ENCODE measurements around the gene PUS10.
"Not testable (repeated sequence)": the region's sequence is repeated elsewhere in the genome, so short reads cannot be mapped to it uniquely, and the experiment has no call there.

The PUS10 gene

GRCh38 chr2:61045999-61046398, 27.9 kb upstream of the PUS10 start:
- DNase-seq (ENCODE audit: extremely low spot score) = no peak
- CTCF ChIA-PET = no interaction called here
- POLR2A ChIA-PET = no interaction called here
- TF ChIP-seq NFRKB (IDR thresholded peaks at IDR 0.05) (no peak), SP1 (IDR thresholded peaks at IDR 0.05) (no peak), BHLHE40 (IDR thresholded peaks at IDR 0.05; ENCODE audit: borderline replicate concordance) (no peak), FOXA1 (IDR thresholded peaks at IDR 0.05) (no peak), L3MBTL2 (conservative IDR thresholded peaks at IDR 0.05) (no peak), ZNF384 (IDR thresholded peaks at IDR 0.05) (no peak), LEF1 (IDR thresholded peaks at IDR 0.05; ENCODE audit: borderline replicate concordance) (no peak)
- TF ChIP-seq, protein P1, sequence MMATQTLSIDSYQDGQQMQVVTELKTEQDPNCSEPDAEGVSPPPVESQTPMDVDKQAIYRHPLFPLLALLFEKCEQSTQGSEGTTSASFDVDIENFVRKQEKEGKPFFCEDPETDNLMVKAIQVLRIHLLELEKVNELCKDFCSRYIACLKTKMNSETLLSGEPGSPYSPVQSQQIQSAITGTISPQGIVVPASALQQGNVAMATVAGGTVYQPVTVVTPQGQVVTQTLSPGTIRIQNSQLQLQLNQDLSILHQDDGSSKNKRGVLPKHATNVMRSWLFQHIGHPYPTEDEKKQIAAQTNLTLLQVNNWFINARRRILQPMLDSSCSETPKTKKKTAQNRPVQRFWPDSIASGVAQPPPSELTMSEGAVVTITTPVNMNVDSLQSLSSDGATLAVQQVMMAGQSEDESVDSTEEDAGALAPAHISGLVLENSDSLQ (IDR thresholded peaks at IDR 0.05) = no peak

DNA sequence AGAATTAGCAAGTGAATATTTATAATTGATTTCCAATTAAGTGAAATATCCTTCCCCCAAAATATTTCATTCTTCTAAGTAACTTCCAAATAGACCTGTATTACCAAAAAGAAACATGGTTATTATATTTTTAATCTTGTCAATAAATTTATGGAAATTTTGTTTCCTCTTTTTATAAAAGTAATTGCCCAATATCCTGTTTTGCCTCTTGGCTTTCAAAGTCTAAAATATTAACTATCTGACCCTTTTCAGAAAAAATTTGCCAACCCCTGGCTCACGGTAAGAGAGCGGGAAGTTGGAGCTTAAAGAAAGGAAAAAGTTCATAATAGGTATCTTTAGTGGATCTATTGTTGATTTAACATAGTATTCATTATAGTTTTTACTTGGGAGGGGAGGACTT, 27.2 kb upstream of the PUS10 start:
- no peak for DNase-seq (ENCODE audit: extremely low spot score)
- ChIA-PET CTCF (no interaction called here), POLR2A (no interaction called here)
- no peak for TF ChIP-seq SP1 (IDR thresholded peaks at IDR 0.05)
- TF ChIP-seq FOXM1 (IDR thresholded peaks at IDR 0.05; ENCODE audit: borderline replicate concordance) = no peak
- no peak for TF ChIP-seq FOXA1 (IDR thresholded peaks at IDR 0.05)
- TF ChIP-seq, protein P1 (IDR thresholded peaks at IDR 0.05) = no peak
- TF ChIP-seq LEF1 (IDR thresholded peaks at IDR 0.05; ENCODE audit: borderline replicate concordance) = no peak
- no peak for TF ChIP-seq TARDBP (IDR thresholded peaks at IDR 0.05)
- no peak for TF ChIP-seq NFRKB (IDR thresholded peaks at IDR 0.05)
- TF ChIP-seq L3MBTL2 (conservative IDR thresholded peaks at IDR 0.05) = no peak
- no peak for TF ChIP-seq CTBP1 (IDR thresholded peaks at IDR 0.05; ENCODE audit: borderline replicate concordance)
- TF ChIP-seq FOXK2 (IDR thresholded peaks at IDR 0.05) = no peak
- TF ChIP-seq HDGF (IDR thresholded peaks at IDR 0.05; ENCODE audit: borderline replicate concordance) = no peak
- TF ChIP-seq ARNT (IDR thresholded peaks at IDR 0.05) = no peak
- TF ChIP-seq ZNF384 (IDR thresholded peaks at IDR 0.05) = no peak
- no peak for TF ChIP-seq ELF4 (IDR thresholded peaks at IDR 0.05)
- TF ChIP-seq SUZ12 (IDR thresholded peaks at IDR 0.05) = no peak
- TF ChIP-seq BHLHE40 (IDR thresholded peaks at IDR 0.05; ENCODE audit: borderline replicate concordance) = no peak

DNA sequence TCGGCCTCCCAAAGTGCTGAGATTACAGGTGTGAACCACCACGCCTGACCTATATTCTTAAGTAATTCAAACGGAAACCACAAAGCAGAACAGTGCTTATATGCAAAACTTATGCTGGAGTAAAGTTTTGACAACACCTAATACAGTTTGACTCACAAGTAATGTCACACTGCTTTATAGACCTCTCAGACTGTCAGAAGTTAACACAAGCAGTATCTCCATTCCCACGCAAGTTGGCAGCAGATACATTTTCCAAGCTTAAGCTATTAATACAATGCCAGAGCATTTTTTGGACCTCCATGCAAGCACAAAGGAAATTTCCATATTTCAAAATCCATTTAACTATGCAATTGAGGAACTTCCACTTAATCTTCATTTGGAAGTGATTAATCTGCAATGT, 26.6 kb upstream of the PUS10 start:
- DNase-seq (ENCODE audit: extremely low spot score) = no peak
- ChIA-PET CTCF (no interaction called here), POLR2A (no interaction called here)
- TF ChIP-seq CTBP1 (IDR thresholded peaks at IDR 0.05; ENCODE audit: borderline replicate concordance) = no peak
- TF ChIP-seq ZNF384 (IDR thresholded peaks at IDR 0.05) = no peak
- no peak for TF ChIP-seq ARNT (IDR thresholded peaks at IDR 0.05)
- TF ChIP-seq, protein P1 (IDR thresholded peaks at IDR 0.05) = no peak
- no peak for TF ChIP-seq BHLHE40 (IDR thresholded peaks at IDR 0.05; ENCODE audit: borderline replicate concordance)
- no peak for TF ChIP-seq HDGF (IDR thresholded peaks at IDR 0.05; ENCODE audit: borderline replicate concordance)
- no peak for TF ChIP-seq FOXK2 (IDR thresholded peaks at IDR 0.05)
- TF ChIP-seq LEF1 (IDR thresholded peaks at IDR 0.05; ENCODE audit: borderline replicate concordance) = no peak
- no peak for TF ChIP-seq L3MBTL2 (conservative IDR thresholded peaks at IDR 0.05)
- no peak for TF ChIP-seq FOXM1 (IDR thresholded peaks at IDR 0.05; ENCODE audit: borderline replicate concordance)
- TF ChIP-seq NFRKB (IDR thresholded peaks at IDR 0.05) = no peak
- TF ChIP-seq SP1 (IDR thresholded peaks at IDR 0.05) = no peak
- TF ChIP-seq SUZ12 (IDR thresholded peaks at IDR 0.05) = no peak
- TF ChIP-seq FOXA1 (IDR thresholded peaks at IDR 0.05) = no peak
- no peak for TF ChIP-seq ELF4 (IDR thresholded peaks at IDR 0.05)
- TF ChIP-seq TARDBP (IDR thresholded peaks at IDR 0.05) = no peak

- CTCF ChIA-PET = no interaction called here
- POLR2A ChIA-PET = no interaction called here
- no peak for DNase-seq (ENCODE audit: extremely low spot score)
- TF ChIP-seq NFRKB (IDR thresholded peaks at IDR 0.05) (no peak), SUZ12 (IDR thresholded peaks at IDR 0.05) (no peak), ELF4 (IDR thresholded peaks at IDR 0.05) (no peak), HDGF (IDR thresholded peaks at IDR 0.05; ENCODE audit: borderline replicate concordance) (no peak), FOXM1 (IDR thresholded peaks at IDR 0.05; ENCODE audit: borderline replicate concordance) (no peak), ZNF384 (IDR thresholded peaks at IDR 0.05) (no peak), ARNT (IDR thresholded peaks at IDR 0.05) (no peak), TARDBP (IDR thresholded peaks at IDR 0.05) (no peak), SP1 (IDR thresholded peaks at IDR 0.05) (no peak)
Measured at GRCh38 chr2:61042807-61043206, 24.8 kb upstream of the PUS10 start.

- CTCF ChIA-PET; POLR2A ChIA-PET; DNase-seq (ENCODE audit: extremely low spot score): not testable (repeated sequence)
Measured at GRCh38 chr2:61036643-61037042, 18.6 kb upstream of the PUS10 start.

DNA sequence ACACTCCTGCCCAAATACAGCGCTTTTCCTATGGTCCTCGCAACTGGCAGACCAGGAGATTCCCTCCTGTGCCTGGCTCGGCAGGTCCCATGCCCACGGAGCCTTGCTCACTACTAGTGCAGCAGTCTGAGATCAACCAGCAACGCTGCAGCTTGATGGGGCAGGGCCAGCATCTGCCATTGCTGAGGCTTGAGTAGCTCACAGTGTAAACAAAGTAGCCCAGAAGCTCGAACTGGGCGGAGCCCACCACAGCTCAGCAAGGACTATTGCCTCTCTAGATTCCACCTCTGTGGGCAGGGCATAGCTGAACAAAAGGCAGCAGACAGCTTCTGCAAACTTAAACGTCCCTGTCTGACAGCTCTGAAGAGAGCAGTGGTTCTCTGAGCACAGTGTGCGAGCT, 16.5 kb upstream of the PUS10 start:
- CTCF ChIA-PET; DNase-seq (ENCODE audit: extremely low spot score): not testable (repeated sequence)
- POLR2A ChIA-PET = interaction anchor here (1.1 kb wide), 1 partner anchor 729 kb away, joined by 3 read pairs; no protein-coding TSS in a partner anchor

DNA sequence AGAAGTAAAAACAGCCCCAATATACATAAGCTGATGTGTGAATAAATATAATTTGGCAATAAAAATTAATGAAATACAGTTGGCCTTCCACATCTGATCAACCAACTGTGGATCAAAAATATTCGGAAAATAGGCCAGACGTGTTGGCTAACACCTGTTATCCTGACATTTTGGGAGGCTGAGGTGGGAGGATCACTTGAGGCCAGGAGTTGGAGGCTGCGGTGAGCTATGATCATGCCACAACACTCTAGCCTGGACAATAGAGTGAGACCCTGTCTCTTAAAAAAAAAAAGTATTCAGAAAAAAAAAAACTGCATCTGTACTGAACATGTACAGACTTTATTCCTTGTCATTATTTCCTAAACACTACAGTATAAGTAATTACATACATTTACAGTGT, 11.5 kb upstream of the PUS10 start:
- CTCF ChIA-PET = no interaction called here
- no peak for DNase-seq (ENCODE audit: extremely low spot score)
- POLR2A ChIA-PET = no interaction called here
- TF ChIP-seq NFRKB (IDR thresholded peaks at IDR 0.05) = no peak
- TF ChIP-seq SP1 (IDR thresholded peaks at IDR 0.05) = no peak
- no peak for TF ChIP-seq CTBP1 (IDR thresholded peaks at IDR 0.05; ENCODE audit: borderline replicate concordance)
- TF ChIP-seq FOXK2 (IDR thresholded peaks at IDR 0.05) = no peak
- TF ChIP-seq ELF4 (IDR thresholded peaks at IDR 0.05) = no peak
- no peak for TF ChIP-seq FOXA1 (IDR thresholded peaks at IDR 0.05)
- no peak for TF ChIP-seq HDGF (IDR thresholded peaks at IDR 0.05; ENCODE audit: borderline replicate concordance)
- TF ChIP-seq L3MBTL2 (conservative IDR thresholded peaks at IDR 0.05) = no peak
- TF ChIP-seq SUZ12 (IDR thresholded peaks at IDR 0.05) = no peak

Measured in HEK293T (cell line).